Skeletal muscle tissue (tissue), 4 donors: ENCODE results near the gene SLC1A2. TPM values are rescaled to one million over a fixed set of nuclear protein-coding genes. Genes with fewer than 3 reads are reported as not detected.

Source experiments
- H3K27ac ChIP-seq: one replicate; pipeline ENCODE4 v1.7.0; 2013; ENCODE audit warnings: mild to moderate bottlenecking, low read depth, low read length, inconsistent platforms
- H3K27me3 ChIP-seq, 3 donors: one replicate each; pipeline ENCODE4 v1.7.0; 2013; ENCODE audit warnings: low read length in 3 of 3; ENCODE audit not compliant: control insufficient read depth in 3 of 3, insufficient read depth in 3 of 3
- H3K36me3 ChIP-seq, 3 donors: one replicate each; pipeline ENCODE4 v1.7.0; 2013; ENCODE audit warnings: low read length in 3 of 3; ENCODE audit not compliant: control insufficient read depth in 3 of 3, insufficient read depth in 3 of 3
- H3K4me1 ChIP-seq, 3 donors: one replicate each; pipeline ENCODE4 v1.7.0; 2013; ENCODE audit warnings: low read length in 3 of 3, mild to moderate bottlenecking in 3 of 3; ENCODE audit not compliant: control insufficient read depth in 3 of 3, insufficient read depth in 3 of 3
- H3K4me3 ChIP-seq, 3 donors: one replicate each; pipeline ENCODE4 v1.7.0; 2013; ENCODE audit warnings: low read length in 3 of 3
- H3K9ac ChIP-seq, 3 donors: one replicate each; pipeline ENCODE4 v1.7.0; 2013; ENCODE audit warnings: low read length in 3 of 3, mild to moderate bottlenecking in 3 of 3, moderate library complexity in 2 of 3, low read depth in 1 of 3
- H3K9me3 ChIP-seq, 3 donors: one replicate each; pipeline ENCODE4 v1.7.0; 2013; ENCODE audit warnings: low read length in 3 of 3; ENCODE audit not compliant: control insufficient read depth in 3 of 3
- total RNA-seq: library from RNA; depleted of rRNA; stranded (reverse); fragments of >200 nt; gene quantifications from one replicate; pipeline ENCODE4 v1.2.3, GENCODE V29; 2014
- donor health status: Osteomylitis.

The SLC1A2 gene
- total RNA-seq, 1 donor from 2014 or later, result 1.6 TPM

- Histone ChIP-seq H3K4me1 (peaks cover 0 to 4% (median 4%) of the 10 kb centered on the region in 3 donors), H3K27me3 (no peaks in the 10 kb centered on the region), H3K36me3 (no peaks in the 10 kb centered on the region), H3K4me3 (no peak overlapping the region), H3K9ac (no peak overlapping the region), H3K9me3 (no peaks in the 10 kb centered on the region), H3K27ac (no peak overlapping the region)
These were observed 148.3 kb downstream of the SLC1A2 start for GRCh38 chr11:35271031-35271430.

DNA sequence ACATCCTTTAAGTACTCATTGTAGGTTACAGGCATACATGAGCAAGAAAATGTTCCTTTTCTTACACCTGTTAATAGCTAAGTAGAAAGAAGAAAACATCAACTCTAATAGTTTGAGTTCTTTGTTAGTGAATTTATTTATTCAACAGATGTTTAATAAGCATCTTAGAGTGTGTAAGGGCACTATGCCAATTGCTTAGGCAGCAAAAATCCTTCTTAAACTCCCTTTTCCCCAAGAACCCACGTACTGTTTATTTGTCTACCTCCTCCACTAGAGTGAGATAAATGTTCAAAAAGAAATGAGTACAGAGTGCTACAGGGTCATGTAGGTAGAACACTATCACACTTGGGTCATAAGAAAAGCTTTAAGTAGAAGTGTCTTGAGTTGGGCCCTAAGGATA is 149.0 kb downstream of the SLC1A2 start:
- Histone ChIP-seq H3K9ac (no peak overlapping the region), H3K4me1 (peaks cover 0 to 4% (median 2%) of the 10 kb centered on the region in 3 donors), H3K36me3 (no peaks in the 10 kb centered on the region), H3K27me3 (no peaks in the 10 kb centered on the region), H3K27ac (no peak overlapping the region), H3K9me3 (no peaks in the 10 kb centered on the region), H3K4me3 (no peak overlapping the region)

- Histone ChIP-seq H3K27ac (no peak overlapping the region), H3K4me1 (no peaks in the 10 kb centered on the region), H3K9ac (no peak overlapping the region), H3K4me3 (no peak overlapping the region), H3K27me3 (no peaks in the 10 kb centered on the region), H3K9me3 (no peaks in the 10 kb centered on the region), H3K36me3 (no peaks in the 10 kb centered on the region)
These were observed 151.9 kb downstream of the SLC1A2 start for GRCh38 chr11:35267504-35267903.

GRCh38 chr11:35265755-35266454 is 153.5 kb downstream of the SLC1A2 start:
- Histone ChIP-seq H3K4me1 (no peaks in the 10 kb centered on the region), H3K4me3 (no peak overlapping the region)

DNA sequence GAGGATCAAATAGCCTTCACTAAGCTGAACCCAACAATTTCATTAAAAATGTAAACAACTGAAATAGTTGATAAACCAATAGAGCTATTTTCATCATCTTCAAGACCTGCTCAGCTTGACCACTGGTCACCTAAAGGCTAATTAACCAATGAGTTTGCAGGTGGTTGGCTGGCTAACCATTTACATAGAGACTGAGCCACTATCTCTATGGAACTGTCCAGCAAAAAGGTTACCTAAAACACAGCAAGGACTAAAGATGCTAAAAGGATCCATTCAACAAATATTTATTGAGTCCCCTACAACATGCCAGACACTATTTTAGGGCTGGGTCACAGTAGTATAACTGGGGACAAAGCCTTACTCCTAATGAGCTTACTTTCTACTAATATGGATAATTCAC is 156.6 kb downstream of the SLC1A2 start:
- no peak overlapping the region for H3K4me3 ChIP-seq
- H3K4me1 ChIP-seq, result no peaks in the 10 kb centered on the region
- no peaks in the 10 kb centered on the region for H3K9me3 ChIP-seq
- H3K27me3 ChIP-seq, result no peaks in the 10 kb centered on the region
- no peak overlapping the region for H3K9ac ChIP-seq
- no peak overlapping the region for H3K27ac ChIP-seq
- no peaks in the 10 kb centered on the region for H3K36me3 ChIP-seq

More at GRCh38 chr11:35265755-35266454, 153.5 kb downstream of the SLC1A2 start:
- Histone ChIP-seq H3K36me3 (no peaks in the 10 kb centered on the region), H3K27me3 (no peaks in the 10 kb centered on the region), H3K9ac (no peak overlapping the region), H3K27ac (no peak overlapping the region), H3K9me3 (no peaks in the 10 kb centered on the region)

DNA sequence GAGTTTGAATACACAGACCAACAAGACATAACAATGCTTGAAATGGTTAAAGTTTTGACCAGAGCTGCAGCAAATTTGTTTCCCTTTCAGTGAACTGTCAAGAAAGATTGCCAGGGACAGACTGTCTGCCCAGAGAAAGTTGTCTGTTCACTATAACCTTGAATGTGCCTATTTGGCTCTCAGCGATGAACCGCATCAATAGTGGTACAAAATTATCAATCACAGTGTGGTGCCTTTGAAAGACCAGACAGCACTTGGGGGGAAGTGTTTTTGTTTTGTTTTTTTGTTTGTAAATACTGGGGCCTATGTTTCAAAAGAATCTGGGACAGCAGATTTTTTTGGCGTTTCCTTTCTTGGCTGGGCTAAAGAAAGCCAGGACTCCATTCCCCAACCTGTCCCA is 157.3 kb downstream of the SLC1A2 start:
- no peaks in the 10 kb centered on the region for H3K9me3 ChIP-seq
- H3K27me3 ChIP-seq, result no peaks in the 10 kb centered on the region
- no peaks in the 10 kb centered on the region for H3K36me3 ChIP-seq
- H3K4me3 ChIP-seq, result no peak overlapping the region
- no peak overlapping the region for H3K27ac ChIP-seq
- H3K4me1 ChIP-seq, result no peaks in the 10 kb centered on the region
- no peak overlapping the region for H3K9ac ChIP-seq

GRCh38 chr11:35261197-35261596 is 158.2 kb downstream of the SLC1A2 start:
- Histone ChIP-seq H3K4me1 (no peaks in the 10 kb centered on the region), H3K36me3 (no peaks in the 10 kb centered on the region), H3K27ac (no peak overlapping the region), H3K27me3 (no peaks in the 10 kb centered on the region), H3K4me3 (no peak overlapping the region), H3K9me3 (no peaks in the 10 kb centered on the region), H3K9ac (no peak overlapping the region)

- no peaks in the 10 kb centered on the region for H3K27me3 ChIP-seq
- no peaks in the 10 kb centered on the region for H3K9me3 ChIP-seq
- H3K4me3 ChIP-seq, result no peak overlapping the region
- H3K36me3 ChIP-seq, result no peaks in the 10 kb centered on the region
- no peak overlapping the region for H3K27ac ChIP-seq
- H3K4me1 ChIP-seq, result no peaks in the 10 kb centered on the region
- H3K9ac ChIP-seq, result no peak overlapping the region
These were observed 158.9 kb downstream of the SLC1A2 start for GRCh38 chr11:35260342-35260985.

GRCh38 chr11:35259529-35259928 is 159.8 kb downstream of the SLC1A2 start:
- Histone ChIP-seq H3K27me3 (no peaks in the 10 kb centered on the region), H3K9ac (no peak overlapping the region), H3K4me3 (no peak overlapping the region), H3K4me1 (no peaks in the 10 kb centered on the region), H3K27ac (no peak overlapping the region), H3K36me3 (no peaks in the 10 kb centered on the region), H3K9me3 (no peaks in the 10 kb centered on the region)

DNA sequence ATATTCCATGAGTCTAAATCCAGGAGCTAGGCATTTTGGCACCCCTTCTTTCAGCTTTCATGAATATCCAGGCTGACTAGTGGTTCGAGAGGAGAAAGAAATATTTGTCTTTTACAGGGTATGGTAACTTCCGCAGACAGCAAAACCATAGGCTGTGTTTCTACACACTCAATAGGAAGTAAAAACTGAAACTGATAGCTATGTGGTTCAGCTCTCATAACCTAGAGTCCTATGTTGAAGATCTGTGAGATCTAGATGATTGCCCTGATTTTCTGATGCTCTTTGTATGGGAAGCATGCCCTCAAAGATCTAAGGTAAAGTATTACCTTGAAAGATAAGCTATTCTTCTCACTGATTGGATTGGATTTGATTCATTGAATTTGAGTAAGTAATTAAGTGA is 162.1 kb downstream of the SLC1A2 start:
- H3K27ac ChIP-seq, result no peak overlapping the region

More for the DNA sequence above, 162.1 kb downstream of the SLC1A2 start:
- Histone ChIP-seq H3K4me1 (no peaks in the 10 kb centered on the region), H3K9me3 (no peaks in the 10 kb centered on the region), H3K4me3 (no peak overlapping the region), H3K27me3 (no peaks in the 10 kb centered on the region), H3K9ac (no peak overlapping the region), H3K36me3 (no peaks in the 10 kb centered on the region)
